Osteoblast (primary cell): ENCODE results near the gene SERPINF2. TPM values are rescaled to one million over a fixed set of nuclear protein-coding genes. Genes with fewer than 3 reads are reported as not detected.
"Not testable (repeated sequence)": the region's sequence is repeated elsewhere in the genome, so short reads cannot be mapped to it uniquely, and the experiment has no call there.

Experiments used
- DNase-seq: peaks from one replicate; pipeline ENCODE4 v3.0.0; 2011; ENCODE audit warnings: low spot score, mixed read lengths; ENCODE audit not compliant: insufficient read length; ENCODE audit errors: missing footprints
- H2AFZ ChIP-seq: 2 replicates; pipeline ENCODE4 v1.6.0; 2011; ENCODE audit warnings: mild to moderate bottlenecking, low read length
- H3K27ac ChIP-seq: 2 replicates; pipeline ENCODE4 v1.5.1; 2011; ENCODE audit warnings: mild to moderate bottlenecking, low read depth, low read length, moderate library complexity
- H3K27me3 ChIP-seq: 2 replicates; pipeline ENCODE4 v1.6.0; 2012; ENCODE audit warnings: mild to moderate bottlenecking, control low read depth, inconsistent platforms, low read length, moderate library complexity; ENCODE audit not compliant: insufficient read depth
- H3K36me3 ChIP-seq: 2 replicates; pipeline ENCODE4 v1.5.1; 2011; ENCODE audit warnings: mild to moderate bottlenecking, low read length, control low read depth, moderate library complexity; ENCODE audit not compliant: insufficient read depth
- H3K4me1 ChIP-seq: 2 replicates; pipeline ENCODE4 v1.5.1; 2011; ENCODE audit warnings: mild to moderate bottlenecking, low read length, control low read depth, moderate library complexity; ENCODE audit not compliant: insufficient read depth
- H3K4me2 ChIP-seq: 2 replicates; pipeline ENCODE4 v1.6.0; 2011; ENCODE audit warnings: mild to moderate bottlenecking, low read length; ENCODE audit not compliant: insufficient read depth
- H3K4me3 ChIP-seq: fragments of 200-600 bp; sonication (generic); 3 replicates; pipeline ENCODE4 v1.5.1; 2012; ENCODE audit warnings: mild to moderate bottlenecking, low read length, inconsistent platforms; ENCODE audit not compliant: insufficient read depth
- H3K79me2 ChIP-seq: 2 replicates; pipeline ENCODE4 v1.6.0; 2012; ENCODE audit warnings: mild to moderate bottlenecking, low read length, control low read depth, inconsistent platforms; ENCODE audit not compliant: insufficient read depth
- H3K9me3 ChIP-seq: 2 replicates; pipeline ENCODE4 v1.5.1; 2011; ENCODE audit warnings: low read depth, low read length, control low read depth
- H4K20me1 ChIP-seq: 2 replicates; pipeline ENCODE4 v1.6.0; 2012; ENCODE audit warnings: mild to moderate bottlenecking, low read length, control low read depth; ENCODE audit not compliant: insufficient read depth
- CTCF ChIP-seq: IDR thresholded peaks from 2 replicates; pipeline ENCODE4 v1.5.1; 2011; ENCODE audit warnings: mild to moderate bottlenecking, low read depth, low read length, moderate library complexity; ENCODE audit errors: extremely low read depth
- total RNA-seq: library from RNA; depleted of rRNA; stranded (reverse); fragments of >200 nt; gene quantifications from 2 replicates; pipeline ENCODE4 v1.2.3, GENCODE V29; 2012

The SERPINF2 gene
- total RNA-seq, 1 donor, result under 0.01 TPM

DNA sequence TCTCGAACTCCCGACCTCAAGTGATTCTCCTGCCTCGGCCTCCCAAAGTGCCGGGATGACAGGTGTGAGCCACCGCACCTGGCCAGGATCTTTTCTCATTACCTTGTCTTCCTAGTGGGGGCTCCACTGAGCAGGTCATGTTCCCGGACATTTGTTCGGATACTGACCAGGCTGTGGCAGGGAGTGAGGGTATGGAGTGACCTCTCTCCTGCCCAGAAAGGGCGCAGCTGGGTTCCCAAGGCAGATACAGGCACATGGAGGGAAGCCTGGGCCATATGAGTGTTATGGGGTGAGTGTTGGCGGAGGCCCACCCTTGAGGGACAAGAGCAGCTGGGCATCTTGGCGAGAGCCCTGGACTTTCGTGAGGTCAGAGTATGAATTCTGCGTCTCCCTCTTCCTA lies 24.7 kb downstream of the SERPINF2 start:
- H3K9me3 ChIP-seq, result no peaks in the 10 kb centered on the region
- no peak overlapping the region for H2AFZ ChIP-seq
- no peaks in the 10 kb centered on the region for H3K36me3 ChIP-seq
- peaks cover 23% of the 10 kb centered on the region for H3K4me1 ChIP-seq
- H3K27me3 ChIP-seq, result no peaks in the 10 kb centered on the region
- DNase-seq, result peak; percentile 51
- H3K79me2 ChIP-seq, result no peaks in the 10 kb centered on the region
- H3K27ac ChIP-seq, result no peak overlapping the region
- no peak overlapping the region for H3K4me2 ChIP-seq
- H4K20me1 ChIP-seq, result no peaks in the 10 kb centered on the region
- H3K4me3 ChIP-seq, result no peak overlapping the region
- TF ChIP-seq CTCF, result no peak

DNA sequence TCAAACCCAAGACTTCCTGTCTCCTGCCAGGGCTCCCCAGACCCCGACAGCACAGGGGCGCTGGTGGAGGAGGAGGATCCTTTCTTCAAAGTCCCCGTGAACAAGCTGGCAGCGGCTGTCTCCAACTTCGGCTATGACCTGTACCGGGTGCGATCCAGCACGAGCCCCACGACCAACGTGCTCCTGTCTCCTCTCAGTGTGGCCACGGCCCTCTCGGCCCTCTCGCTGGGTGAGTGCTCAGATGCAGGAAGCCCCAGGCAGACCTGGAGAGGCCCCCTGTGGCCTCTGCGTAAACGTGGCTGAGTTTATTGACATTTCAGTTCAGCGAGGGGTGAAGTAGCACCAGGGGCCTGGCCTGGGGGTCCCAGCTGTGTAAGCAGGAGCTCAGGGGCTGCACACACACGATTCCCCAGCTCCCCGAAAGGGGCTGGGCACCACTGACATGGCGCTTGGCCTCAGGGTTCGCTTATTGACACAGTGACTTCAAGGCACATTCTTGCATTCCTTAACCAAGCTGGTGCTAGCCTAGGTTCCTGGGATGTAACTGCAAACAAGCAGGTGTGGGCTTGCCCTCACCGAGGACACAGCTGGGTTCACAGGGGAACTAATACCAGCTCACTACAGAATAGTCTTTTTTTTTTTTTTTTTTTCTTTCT lies 27.3 kb downstream of the SERPINF2 start:
- no peaks in the 10 kb centered on the region for H3K9me3 ChIP-seq
- no peak overlapping the region for H3K4me2 ChIP-seq
- H3K4me3 ChIP-seq, result no peak overlapping the region
- no peak overlapping the region for H3K27ac ChIP-seq
- H3K79me2 ChIP-seq, result no peaks in the 10 kb centered on the region
- H3K27me3 ChIP-seq, result no peaks in the 10 kb centered on the region
- no peak for TF ChIP-seq CTCF
- H2AFZ ChIP-seq, result no peak overlapping the region
- peak; percentile 71 for DNase-seq
- no peaks in the 10 kb centered on the region for H3K36me3 ChIP-seq
- H3K4me1 ChIP-seq, result no peaks in the 10 kb centered on the region
- no peaks in the 10 kb centered on the region for H4K20me1 ChIP-seq

- H3K36me3 ChIP-seq, result peaks cover 14% of the 10 kb centered on the region
- H3K4me1 ChIP-seq, H4K20me1 ChIP-seq, H3K9me3 ChIP-seq, H3K4me2 ChIP-seq, H2AFZ ChIP-seq, H3K79me2 ChIP-seq, H3K4me3 ChIP-seq, H3K27me3 ChIP-seq, H3K27ac ChIP-seq: not testable (repeated sequence)
- peak; percentile 80 for DNase-seq
Observed at GRCh38 chr17:1773000-1773695, 30.5 kb downstream of the SERPINF2 start.

- Histone ChIP-seq H3K27me3 (no peaks in the 10 kb centered on the region), H3K4me3 (no peak overlapping the region), H2AFZ (no peak overlapping the region), H3K79me2 (no peaks in the 10 kb centered on the region), H3K4me2 (no peak overlapping the region), H3K9me3 (no peaks in the 10 kb centered on the region), H4K20me1 (no peaks in the 10 kb centered on the region), H3K36me3 (peaks cover 20% of the 10 kb centered on the region), H3K4me1 (no peaks in the 10 kb centered on the region), H3K27ac (no peak overlapping the region)
- no peak for TF ChIP-seq CTCF
- peak; percentile 80 for DNase-seq
Observed at GRCh38 chr17:1773696-1774181, 31.1 kb downstream of the SERPINF2 start.
